Natural killer cell (primary cell): Measurements from ENCODE around the gene GATAD2A. TPM values are rescaled to one million over a fixed set of nuclear protein-coding genes. Genes with fewer than 3 reads are reported as not detected.

Experiments used
- ATAC-seq, 3 donors: fragments of 150-1000 bp in 2 of 3; fragments of 200-7000 bp in 1 of 3; cut with Tn5 transposase; 1 replicate in 1 of 3; 2 replicates in 2 of 3; pipeline ENCODE4 v1.10.0; 2021; ENCODE audit warnings: mild to moderate bottlenecking in 2 of 3, moderate library complexity in 2 of 3
- DNase-seq, 2 donors: peaks; one replicate each; pipeline versions ENCODE4 v3.0.0 to v3.0.0-alpha.2; 2013 to 2021; ENCODE audit warnings: mixed read lengths in 1 of 2
- H3K27ac ChIP-seq: one replicate; pipeline ENCODE4 v1.5.1; 2013; ENCODE audit warnings: mild to moderate bottlenecking, low read length
- H3K27me3 ChIP-seq: one replicate; pipeline ENCODE4 v1.6.1; 2013; ENCODE audit warnings: low read length; ENCODE audit not compliant: control insufficient read depth, insufficient read depth
- H3K36me3 ChIP-seq: one replicate; pipeline ENCODE4 v1.6.1; 2013; ENCODE audit warnings: low read length; ENCODE audit not compliant: control insufficient read depth, insufficient read depth
- H3K4me1 ChIP-seq: one replicate; pipeline ENCODE4 v1.6.1; 2013; ENCODE audit warnings: low read length; ENCODE audit not compliant: control insufficient read depth, insufficient read depth
- H3K4me3 ChIP-seq: one replicate; pipeline ENCODE4 v1.5.1; 2013; ENCODE audit warnings: low read length
- H3K9me3 ChIP-seq: one replicate; pipeline ENCODE4 v1.6.1; 2013; ENCODE audit warnings: low read length; ENCODE audit not compliant: control insufficient read depth, insufficient read depth
- H3K27ac Mint-ChIP-seq, 2 donors: one replicate each; pipeline ENCODE4 v1.8.0; 2022; ENCODE audit warnings: mild to moderate bottlenecking in 2 of 2, mixed read lengths in 2 of 2, moderate library complexity in 1 of 2
- H3K27me3 Mint-ChIP-seq, 2 donors: one replicate each; pipeline ENCODE4 v1.8.0; 2022; ENCODE audit warnings: low read depth in 2 of 2, mixed read lengths in 2 of 2
- H3K36me3 Mint-ChIP-seq: one replicate; pipeline ENCODE4 v1.8.0; 2022; ENCODE audit warnings: mixed read lengths
- H3K4me1 Mint-ChIP-seq, 2 donors: one replicate each; pipeline ENCODE4 v1.8.0; 2022; ENCODE audit warnings: mixed read lengths in 2 of 2
- H3K4me3 Mint-ChIP-seq: one replicate; pipeline ENCODE4 v1.8.0; 2022; ENCODE audit warnings: mild to moderate bottlenecking, moderate library complexity, mixed read lengths
- H3K9me3 Mint-ChIP-seq, 2 donors: one replicate each; pipeline ENCODE4 v1.8.0; 2022; ENCODE audit warnings: mixed read lengths in 2 of 2
- CTCF ChIP-seq: fragments of 200-600 bp; IDR thresholded peaks from one replicate; pipeline ENCODE4 v1.8.0; 2022; ENCODE audit warnings: antibody characterized with exemption
- WGBS: methylation state at CpG from one replicate; pipeline ENCODE4 v1.1.7; 2013; ENCODE audit warnings: missing lambda C conversion rate; ENCODE audit not compliant: insufficient coverage; 5-methylcytosine and 5-hydroxymethylcytosine counted together
- intact Hi-C: fragments of 100-400 bp; cut with micrococcal nuclease; formaldehyde crosslinking; loops from one replicate; pipeline ENCODE4 v1.14.2; 2022
- total RNA-seq, 4 donors: library from RNA; stranded (reverse); fragments of 120-200 nt in 1 of 4; gene quantifications; one replicate each; pipeline versions ENCODE4 v1.2.3 to v1.2.4, GENCODE V29; 2013 to 2022

GATAD2A gene
- total RNA-seq, 3 donors from 2014 or later (not counting 1 experiment from before 2014, with no cell fraction given) = 209 to 232 (median 230) TPM

- DNase-seq (no peak), ATAC-seq (no peak)
- Mint-ChIP-seq H3K27me3 (no peaks in the 10 kb centered on the region), H3K4me1 (peaks cover 62 to 70% of the 10 kb centered on the region in 2 donors), H3K4me3 (peak overlapping the region; percentile 53), H3K27ac (peak overlapping the region; percentile 81 to 89), H3K9me3 (peaks cover 0 to 2% of the 10 kb centered on the region in 2 donors), H3K36me3 (no peaks in the 10 kb centered on the region)
- no peak for TF ChIP-seq CTCF
- Histone ChIP-seq H3K4me3 (no peak overlapping the region), H3K27ac (peak overlapping the region; percentile 41), H3K27me3 (no peaks in the 10 kb centered on the region), H3K4me1 (peaks cover 94% of the 10 kb centered on the region), H3K9me3 (no peaks in the 10 kb centered on the region), H3K36me3 (peaks cover 3% of the 10 kb centered on the region)
- WGBS = 19% methylated on average over 8 of the region's 8 CpGs
- intact Hi-C loops = no loop called here
Observed at GRCh38 chr19:19418555-19419260, 13.2 kb downstream of the GATAD2A start.

GRCh38 chr19:19420570-19421298 is 15.3 kb downstream of the GATAD2A start:
- Histone ChIP-seq H3K4me1 (peaks cover 93% of the 10 kb centered on the region), H3K4me3 (no peak overlapping the region), H3K9me3 (no peaks in the 10 kb centered on the region), H3K27ac (peak overlapping the region; percentile 86), H3K27me3 (no peaks in the 10 kb centered on the region), H3K36me3 (peaks cover 3% of the 10 kb centered on the region)
- TF ChIP-seq CTCF = no peak
- ATAC-seq = peak; percentile 86 to 93 (median 91)
- intact Hi-C loops = loop anchor here (1.0 to 5.0 kb wide), 3 partner anchors 14 to 41 kb away; no protein-coding TSS in a partner anchor
- Mint-ChIP-seq H3K27ac (peak overlapping the region; percentile 88 to 94), H3K4me1 (peaks cover 58 to 67% of the 10 kb centered on the region in 2 donors), H3K36me3 (no peaks in the 10 kb centered on the region), H3K9me3 (peaks cover 0 to 2% of the 10 kb centered on the region in 2 donors), H3K27me3 (no peaks in the 10 kb centered on the region), H3K4me3 (peak overlapping the region; percentile 82)
- peak; percentile 65 to 85 for DNase-seq
- 32% methylated on average over 21 of the region's 21 CpGs for WGBS

- intact Hi-C loops = loop anchor here (2.0 to 5.0 kb wide), 2 partner anchors 14 to 34 kb away; no protein-coding TSS in a partner anchor
- Histone ChIP-seq H3K27me3 (no peaks in the 10 kb centered on the region), H3K4me3 (no peak overlapping the region), H3K9me3 (no peaks in the 10 kb centered on the region), H3K4me1 (peaks cover 93% of the 10 kb centered on the region), H3K36me3 (peaks cover 3% of the 10 kb centered on the region), H3K27ac (peak overlapping the region; percentile 86)
- H3K4me3 Mint-ChIP-seq = peak overlapping the region; percentile 82
- peaks cover 0 to 2% of the 10 kb centered on the region in 2 donors for H3K9me3 Mint-ChIP-seq
- ATAC-seq (peak; percentile 14 to 36 (median 23)), DNase-seq (peak in 1 of 2 donors; percentile 27)
- H3K27me3 Mint-ChIP-seq = no peaks in the 10 kb centered on the region
- 55% methylated on average over 8 of the region's 9 CpGs for WGBS
- no peaks in the 10 kb centered on the region for H3K36me3 Mint-ChIP-seq
- H3K27ac Mint-ChIP-seq = peak overlapping the region; percentile 88 to 94
- peaks cover 58 to 66% of the 10 kb centered on the region in 2 donors for H3K4me1 Mint-ChIP-seq
- TF ChIP-seq CTCF = no peak
Observed at GRCh38 chr19:19421299-19421696, 15.8 kb downstream of the GATAD2A start.
